CD4-positive, alpha-beta memory T cell (primary cell): Measurements from ENCODE around the gene LY6G6F. TPM values are rescaled to one million over a fixed set of nuclear protein-coding genes. Genes with fewer than 3 reads are reported as not detected.

Experiments used
- CTCF ChIA-PET: fragments of 350-600 bp; sonication (Branson Sonifier 250); formaldehyde crosslinking; loops from one replicate; lab custom pipeline; 2021; ENCODE audit warnings: inconsistent platforms; ENCODE audit not compliant: partially characterized antibody; lab: Charles Lee
- POLR2A ChIA-PET: fragments of 350-600 bp; sonication (Branson Sonifier 250); formaldehyde crosslinking; loops from one replicate; lab custom pipeline; 2021; ENCODE audit not compliant: partially characterized antibody; lab: Charles Lee
- DNase-seq, 5 donors: peaks; one replicate each; pipeline versions ENCODE4 v3.0.0 to v3.0.0-alpha.2; 2020 to 2022; ENCODE audit warnings: mixed read lengths in 1 of 5
- H3K27ac ChIP-seq: one replicate; pipeline ENCODE4 v1.7.0; 2013; ENCODE audit warnings: low read depth, low read length
- H3K27me3 ChIP-seq: 2 replicates; pipeline ENCODE4 v1.7.0; 2013; ENCODE audit warnings: mild to moderate bottlenecking, low read length, moderate library complexity; ENCODE audit not compliant: insufficient read depth
- H3K36me3 ChIP-seq: 2 replicates; pipeline ENCODE4 v1.7.0; 2013; ENCODE audit warnings: mild to moderate bottlenecking, low read length, moderate library complexity; ENCODE audit not compliant: insufficient read depth
- H3K4me1 ChIP-seq: 2 replicates; pipeline ENCODE4 v1.7.0; 2013; ENCODE audit warnings: mild to moderate bottlenecking, low read length, moderate library complexity; ENCODE audit not compliant: insufficient read depth
- H3K4me3 ChIP-seq, 2 donors: one replicate each; pipeline ENCODE4 v1.7.0; 2013; ENCODE audit warnings: low read length in 2 of 2, mild to moderate bottlenecking in 1 of 2
- H3K9me3 ChIP-seq, 2 donors: one replicate each; pipeline ENCODE4 v1.7.0; 2013; ENCODE audit warnings: low read length in 2 of 2, control low read depth in 1 of 2; ENCODE audit not compliant: control insufficient read depth in 1 of 2
- H3K27ac Mint-ChIP-seq, 7 donors: one replicate each; pipeline ENCODE4 v1.8.0; 2020 to 2021; ENCODE audit warnings: mixed read lengths in 7 of 7, mild to moderate bottlenecking in 6 of 7, inconsistent platforms in 3 of 7, moderate library complexity in 3 of 7
- H3K27me3 Mint-ChIP-seq, 2 donors: one replicate each; pipeline ENCODE4 v1.8.0; 2020 to 2021; ENCODE audit warnings: mixed read lengths in 2 of 2
- H3K36me3 Mint-ChIP-seq, 2 donors: one replicate each; pipeline ENCODE4 v1.8.0; 2020 to 2021; ENCODE audit warnings: mixed read lengths in 2 of 2, inconsistent platforms in 1 of 2, mild to moderate bottlenecking in 1 of 2
- H3K4me1 Mint-ChIP-seq, 4 donors: one replicate each; pipeline ENCODE4 v1.8.0; 2020 to 2021; ENCODE audit warnings: mixed read lengths in 4 of 4, mild to moderate bottlenecking in 1 of 4
- H3K4me3 Mint-ChIP-seq, 8 donors: one replicate each; pipeline ENCODE4 v1.8.0; 2020 to 2021; ENCODE audit warnings: mixed read lengths in 8 of 8, mild to moderate bottlenecking in 7 of 8, moderate library complexity in 6 of 8, inconsistent platforms in 3 of 8
- H3K9me3 Mint-ChIP-seq, 8 donors: one replicate each; pipeline ENCODE4 v1.8.0; 2020 to 2021; ENCODE audit warnings: mixed read lengths in 8 of 8, mild to moderate bottlenecking in 5 of 8, inconsistent platforms in 3 of 8, moderate library complexity in 1 of 8
- intact Hi-C: fragments of 100-400 bp; cut with micrococcal nuclease; formaldehyde crosslinking; loops from one replicate; pipeline ENCODE4 v1.15.1; 2023
- polyA plus RNA-seq, 2 donors: library from polyadenylated mRNA; unstranded; fragments of 300-500 nt; fragmentation: Illumina TruSeq; gene quantifications; one replicate each; pipeline ENCODE4 v1.2.3, GENCODE V29; 2021
- total RNA-seq, 2 experiments: library from RNA; stranded (reverse); gene quantifications; one replicate each; pipeline ENCODE4 v1.2.3, GENCODE V29; 2021

LY6G6F gene
- total and polyA plus RNA-seq, 4 experiments from 2014 or later = not detected

DNA sequence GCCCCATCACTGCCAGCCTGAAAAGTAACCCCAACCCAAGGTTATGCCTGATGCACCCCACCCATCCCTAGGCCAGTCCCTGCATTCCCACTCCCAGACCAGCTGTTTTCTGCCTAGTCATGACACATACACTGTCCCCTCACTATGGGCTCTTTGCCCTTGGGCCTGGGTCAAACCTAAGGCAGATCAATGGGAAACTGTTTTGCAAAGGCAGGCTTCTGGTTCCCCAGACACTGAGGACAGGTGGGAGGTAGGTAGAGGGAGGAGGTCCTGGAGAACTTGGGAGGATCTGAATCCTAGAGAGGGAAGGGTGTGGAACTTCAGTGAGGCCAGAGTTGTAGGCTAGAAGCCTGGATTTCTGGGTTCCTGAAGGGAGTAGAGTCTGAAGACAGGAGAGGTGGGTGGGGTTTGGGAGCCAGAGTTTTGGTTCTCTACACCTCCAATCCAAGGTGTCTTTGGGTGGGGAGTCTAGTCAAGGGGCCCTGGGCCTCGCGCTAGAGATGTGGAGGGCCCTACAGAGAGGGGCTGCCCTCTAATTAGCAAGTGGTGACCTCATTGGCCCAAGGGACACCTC, 27.7 kb downstream of the LY6G6F start:
- Mint-ChIP-seq H3K36me3 (peaks cover 30 to 65% of the 10 kb centered on the region in 2 donors), H3K9me3 (no peaks in the 10 kb centered on the region), H3K27ac (peak overlapping the region; percentile 94 to 97 (median 95)), H3K27me3 (no peaks in the 10 kb centered on the region), H3K4me1 (peaks cover 44 to 76% (median 63%) of the 10 kb centered on the region in 4 donors), H3K4me3 (peak overlapping the region; percentile 89 to 99 (median 98))
- intact Hi-C loops = no loop called here
- no peaks in the 10 kb centered on the region for H3K9me3 ChIP-seq
- H3K4me1 ChIP-seq = peaks cover 61% of the 10 kb centered on the region
- H3K36me3 ChIP-seq = peaks cover 34% of the 10 kb centered on the region
- no peaks in the 10 kb centered on the region for H3K27me3 ChIP-seq
- peak overlapping the region; percentile 95 to 99 for H3K4me3 ChIP-seq
- DNase-seq = no peak
- POLR2A ChIA-PET = interaction anchor here (0.7 to 8.9 kb wide), 11 partner anchors 7 to 193 kb away, joined by 3 to 81 read pairs (median 50); partner anchors contain the start of genes ABHD16A, BAG6, DDAH2 and DDX39B
- peak overlapping the region; percentile 82 for H3K27ac ChIP-seq
- CTCF ChIA-PET = interaction anchor here (1.2 to 17.2 kb wide), 4 partner anchors 39 to 188 kb away, joined by 3 to 173 read pairs (median 17); partner anchors contain the start of genes ATP6V1G2 and VWA7

DNA sequence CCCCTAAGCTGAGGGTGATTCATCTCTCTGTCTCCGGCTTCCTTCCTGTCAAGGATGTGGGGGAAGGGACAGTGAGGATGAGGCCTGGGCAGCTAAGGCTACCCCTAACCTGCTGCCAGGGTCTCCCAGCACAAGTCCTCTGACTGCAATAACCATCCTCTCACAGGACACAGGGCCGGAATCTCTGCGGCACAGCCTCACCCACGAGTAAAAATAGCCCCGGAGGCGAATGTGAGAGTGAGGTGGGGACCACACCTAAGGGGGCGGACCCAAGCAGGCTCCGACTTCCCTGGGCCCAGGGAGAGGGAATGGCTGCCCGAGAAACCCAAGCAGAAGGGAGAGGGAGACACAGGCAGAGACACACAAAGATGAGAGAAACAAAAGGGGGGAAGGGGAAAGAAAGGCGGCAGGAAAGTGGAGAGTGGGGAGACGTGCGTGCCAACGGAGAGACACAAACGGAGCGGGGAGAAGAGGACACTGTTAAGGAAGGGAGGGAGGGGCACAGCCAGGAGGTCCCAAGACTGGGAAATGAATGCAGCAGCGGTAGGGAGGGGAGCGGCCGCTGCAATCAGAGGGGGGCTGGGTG, 28.2 kb downstream of the LY6G6F start:
- intact Hi-C loops = loop anchor here (5.0 kb wide), 1 partner anchor 53 kb away; the partner anchor contains the start of gene LY6G5C
- Mint-ChIP-seq H3K4me1 (peaks cover 45 to 78% (median 65%) of the 10 kb centered on the region in 4 donors), H3K4me3 (peak overlapping the region; percentile 89 to 99 (median 98)), H3K27ac (peak overlapping the region; percentile 94 to 97 (median 95)), H3K36me3 (peaks cover 30 to 67% of the 10 kb centered on the region in 2 donors), H3K9me3 (no peaks in the 10 kb centered on the region), H3K27me3 (no peaks in the 10 kb centered on the region)
- Histone ChIP-seq H3K27ac (peak overlapping the region; percentile 82), H3K9me3 (no peaks in the 10 kb centered on the region), H3K27me3 (no peaks in the 10 kb centered on the region), H3K4me3 (peak overlapping the region; percentile 95 to 99), H3K36me3 (peaks cover 34% of the 10 kb centered on the region), H3K4me1 (peaks cover 65% of the 10 kb centered on the region)
- peak; percentile 22 to 85 (median 33) for DNase-seq
- CTCF ChIA-PET = interaction anchor here (1.4 to 17.2 kb wide), 4 partner anchors 38 to 96 kb away, joined by 5 to 173 read pairs (median 16); partner anchors contain the start of genes VARS1 and VWA7
- POLR2A ChIA-PET = interaction anchor here (0.7 to 8.9 kb wide), 12 partner anchors 7 to 193 kb away, joined by 3 to 81 read pairs (median 46); partner anchors contain the start of genes ABHD16A, BAG6, DDAH2 and DDX39B

- peak within 1 kb of the TSS; percentile 94 to 97 (median 95) for H3K27ac Mint-ChIP-seq
- peak within 1 kb of the TSS; percentile 89 to 99 (median 98) for H3K4me3 Mint-ChIP-seq
- intact Hi-C loops = loop anchor here (1.0 to 5.0 kb wide), 2 partner anchors 54 to 59 kb away; partner anchors contain the start of genes LY6G5C and VARS1
- peak within 1 kb of the TSS; percentile 95 to 99 for H3K4me3 ChIP-seq
- H3K4me1 Mint-ChIP-seq = peaks cover 45 to 83% (median 66%) of the 10 kb centered on the region in 4 donors
- peaks cover 64% of the 10 kb centered on the region for H3K4me1 ChIP-seq
- H3K36me3 Mint-ChIP-seq = peaks cover 21 to 56% of the 10 kb centered on the region in 2 donors
- ChIA-PET CTCF (interaction anchor here (0.8 to 17.2 kb wide), 8 partner anchors 37 to 127 kb away, joined by 3 to 173 read pairs (median 7); partner anchors contain the start of genes LSM2, LY6G5C, NEU1 and VARS1), POLR2A (interaction anchor here (0.5 to 8.9 kb wide), 19 partner anchors 9 to 1213 kb away, joined by 3 to 81 read pairs (median 6); partner anchors contain the start of genes ABHD16A, BAG6, C6orf47 and DDAH2)
- H3K27me3 ChIP-seq = no peaks in the 10 kb centered on the region
- H3K27me3 Mint-ChIP-seq = no peaks in the 10 kb centered on the region
- peak; percentile 50 to 82 (median 52) for DNase-seq
- H3K27ac ChIP-seq = peak within 1 kb of the TSS; percentile 82
- H3K9me3 Mint-ChIP-seq = no peaks in the 10 kb centered on the region
- no peaks in the 10 kb centered on the region for H3K9me3 ChIP-seq
- peaks cover 27% of the 10 kb centered on the region for H3K36me3 ChIP-seq
Observed at GRCh38 chr6:31736021-31736767, 29.5 kb downstream of the LY6G6F start, which contains the start of gene CLIC1. Gene CLIC1, minus strand, starts transcription at chr6:31736530. Its CDS starts 230 bp downstream, at chr6:31736300.

DNA sequence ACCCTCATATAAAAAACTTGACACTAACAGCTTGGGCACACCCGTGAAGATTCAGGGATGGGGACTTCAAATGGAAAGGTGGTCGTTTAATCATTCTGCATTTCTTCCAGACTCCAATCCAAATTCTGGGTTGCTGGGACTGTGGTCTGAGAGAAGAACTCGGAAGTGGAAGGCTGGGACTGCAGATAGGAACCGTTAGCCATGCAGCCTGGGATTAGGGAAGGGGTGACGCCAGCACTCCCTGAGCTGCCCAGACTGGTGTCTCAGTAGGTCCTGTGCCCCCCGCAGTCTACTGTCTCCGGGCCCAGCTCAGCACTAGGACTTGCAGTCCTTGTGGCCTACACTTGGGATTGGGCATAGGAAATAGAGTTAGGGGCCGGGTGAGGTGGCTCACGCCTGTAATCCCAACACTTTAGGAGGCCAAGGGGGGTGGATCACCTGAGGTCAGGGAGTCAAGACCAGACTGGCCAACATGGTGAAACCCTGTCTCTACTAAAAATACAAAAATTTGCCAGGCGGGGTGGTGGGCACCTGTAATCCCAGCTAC, 30.2 kb downstream of the LY6G6F start:
- Histone ChIP-seq H3K4me3 (peak overlapping the region; percentile 95 to 99), H3K27ac (peak overlapping the region; percentile 82), H3K36me3 (peaks cover 21% of the 10 kb centered on the region), H3K4me1 (peaks cover 62% of the 10 kb centered on the region), H3K27me3 (no peaks in the 10 kb centered on the region), H3K9me3 (no peaks in the 10 kb centered on the region)
- POLR2A ChIA-PET = interaction anchor here (0.5 to 8.9 kb wide), 21 partner anchors 9 to 1214 kb away, joined by 3 to 81 read pairs (median 6); partner anchors contain the start of genes ABHD16A, BAG6, C6orf47 and DDAH2
- intact Hi-C loops = loop anchor here (1.0 to 5.0 kb wide), 2 partner anchors 55 to 58 kb away; partner anchors contain the start of genes LY6G5C and VARS1
- H3K27ac Mint-ChIP-seq = peak overlapping the region; percentile 94 to 97 (median 95)
- CTCF ChIA-PET = interaction anchor here (1.2 to 17.2 kb wide), 7 partner anchors 36 to 96 kb away, joined by 4 to 173 read pairs (median 7); partner anchors contain the start of genes LSM2, LY6G5C and VWA7
- DNase-seq = no peak
- H3K4me1 Mint-ChIP-seq = peaks cover 45 to 83% (median 67%) of the 10 kb centered on the region in 4 donors
- no peaks in the 10 kb centered on the region for H3K27me3 Mint-ChIP-seq
- no peaks in the 10 kb centered on the region for H3K9me3 Mint-ChIP-seq
- H3K4me3 Mint-ChIP-seq = peak overlapping the region; percentile 89 to 99 (median 98)
- H3K36me3 Mint-ChIP-seq = peaks cover 18 to 52% of the 10 kb centered on the region in 2 donors

GRCh38 chr6:31737315-31737990, 30.8 kb downstream of the LY6G6F start:
- CTCF ChIA-PET = interaction anchor here (0.6 to 17.2 kb wide), 15 partner anchors 7 to 152 kb away, joined by 3 to 173 read pairs (median 5); partner anchors contain the start of genes GPANK1, HSPA1A, HSPA1L and LSM2
- H3K4me3 Mint-ChIP-seq = peak overlapping the region; percentile 84 to 99 (median 98)
- Histone ChIP-seq H3K9me3 (no peaks in the 10 kb centered on the region), H3K36me3 (peaks cover 15% of the 10 kb centered on the region), H3K4me3 (peak overlapping the region; percentile 11 to 95), H3K27me3 (no peaks in the 10 kb centered on the region), H3K4me1 (peaks cover 60% of the 10 kb centered on the region), H3K27ac (peak overlapping the region; percentile 82)
- peaks cover 11 to 47% of the 10 kb centered on the region in 2 donors for H3K36me3 Mint-ChIP-seq
- intact Hi-C loops = loop anchor here (5.0 kb wide), 1 partner anchor 55 kb away; the partner anchor contains the start of gene LY6G5C
- H3K4me1 Mint-ChIP-seq = peaks cover 45 to 83% (median 67%) of the 10 kb centered on the region in 4 donors
- no peaks in the 10 kb centered on the region for H3K9me3 Mint-ChIP-seq
- no peak for DNase-seq
- peak overlapping the region; percentile 94 to 97 (median 95) for H3K27ac Mint-ChIP-seq
- POLR2A ChIA-PET = interaction anchor here (0.6 to 8.9 kb wide), 23 partner anchors 10 to 1690 kb away, joined by 3 to 81 read pairs (median 6); partner anchors contain the start of genes ABHD16A, BAG6, C6orf47 and DDAH2
- no peaks in the 10 kb centered on the region for H3K27me3 Mint-ChIP-seq
